CD4-positive, alpha-beta T cell treated with Interleukin-15 for 4 hours (primary cell): ENCODE data around the gene CDH20.

ENCODE experiments used
- DNase-seq: peaks from one replicate; pipeline ENCODE4 v3.0.0-alpha.2; 2020; ENCODE audit warnings: low spot score

The CDH20 gene

GRCh38 chr18:61426492-61427053, 93.3 kb downstream of the CDH20 start:
- no peak for DNase-seq

- no peak for DNase-seq
Measured at GRCh38 chr18:61428266-61428665, 95.0 kb downstream of the CDH20 start.

DNA sequence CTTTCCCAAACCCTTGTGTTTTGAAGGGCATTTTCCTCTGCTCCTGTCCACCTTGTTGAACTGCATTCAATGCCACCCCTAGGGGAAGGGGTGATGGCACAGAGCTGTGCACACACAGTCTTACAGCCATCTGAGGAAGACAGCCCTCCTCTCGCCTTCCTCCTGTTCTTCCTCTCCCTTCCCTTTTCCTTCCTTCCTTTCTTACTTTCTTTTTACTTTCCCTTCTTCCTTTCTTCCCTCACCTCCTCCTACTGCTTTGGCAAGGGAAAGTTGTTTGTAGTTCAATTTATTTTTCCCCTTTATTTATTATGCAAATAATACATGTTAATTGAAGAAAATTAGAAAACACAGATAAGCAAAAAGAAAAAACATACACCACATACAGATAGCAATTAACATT, 99.4 kb downstream of the CDH20 start:
- no peak for DNase-seq

GRCh38 chr18:61435064-61435652, 101.9 kb downstream of the CDH20 start:
- DNase-seq = no peak

GRCh38 chr18:61443081-61443725, 110.0 kb downstream of the CDH20 start:
- no peak for DNase-seq

GRCh38 chr18:61448316-61448715, 115.1 kb downstream of the CDH20 start:
- DNase-seq = no peak

DNA sequence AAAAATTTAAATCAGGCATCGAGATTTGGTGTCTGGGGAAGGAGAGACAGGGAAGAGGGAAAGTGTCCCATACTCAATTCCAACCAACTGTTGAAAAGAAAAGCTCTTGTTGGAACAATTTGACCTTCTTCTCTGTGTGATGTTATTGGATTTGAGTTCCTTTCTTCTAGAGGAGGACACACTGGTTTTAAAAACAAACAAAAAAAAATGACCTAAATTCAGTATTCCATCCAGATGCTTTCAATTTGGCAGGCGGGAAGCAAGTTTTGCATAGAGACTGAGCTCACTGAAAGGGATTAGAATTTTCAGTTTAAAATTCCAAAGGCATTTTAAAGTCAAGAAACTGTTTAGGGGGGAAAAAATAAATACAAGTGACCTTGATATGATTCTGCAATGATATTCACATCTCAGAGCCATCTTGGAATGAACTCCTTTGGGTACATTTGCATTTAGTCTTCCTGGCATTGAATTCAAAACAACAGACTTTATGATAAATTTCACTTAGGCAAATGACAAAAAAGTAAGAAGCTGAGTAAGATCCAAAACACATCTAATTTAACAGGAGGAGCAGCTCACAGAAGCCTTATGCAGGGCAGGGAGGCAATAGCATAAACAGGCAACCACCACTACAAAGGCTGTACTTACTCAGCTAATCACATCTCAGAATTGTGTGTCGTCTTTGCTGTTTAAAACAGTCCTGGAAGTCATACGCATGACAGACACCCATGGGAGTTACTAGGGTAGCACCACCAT, 126.8 kb downstream of the CDH20 start:
- no peak for DNase-seq

DNA sequence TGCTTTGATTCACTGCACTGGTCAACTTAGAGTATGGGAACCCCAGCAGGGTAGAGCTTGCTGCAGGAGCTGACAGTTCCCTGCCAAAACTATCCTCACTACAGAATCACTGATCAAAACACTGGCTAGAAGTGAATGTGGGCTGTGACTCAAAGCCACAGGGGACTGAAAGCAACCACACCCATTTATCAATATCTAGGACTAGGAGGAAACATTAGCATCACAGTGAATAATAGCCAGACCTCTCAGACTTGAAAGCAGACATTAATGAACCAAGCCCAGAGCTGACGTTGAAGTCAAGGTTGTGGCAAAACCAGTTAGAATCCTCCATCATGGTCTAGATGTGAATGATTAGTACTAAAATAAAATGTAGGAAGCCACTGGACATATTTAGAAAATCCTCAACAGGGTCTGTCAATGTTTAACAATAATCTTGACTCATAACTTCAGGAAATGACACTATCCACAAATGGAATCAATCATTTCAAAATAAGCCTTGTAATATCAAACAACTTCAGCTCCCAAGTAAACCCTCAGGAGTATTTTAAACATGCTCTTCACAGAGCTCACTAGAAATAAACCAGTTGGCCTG, 131.4 kb downstream of the CDH20 start:
- DNase-seq = no peak

DNA sequence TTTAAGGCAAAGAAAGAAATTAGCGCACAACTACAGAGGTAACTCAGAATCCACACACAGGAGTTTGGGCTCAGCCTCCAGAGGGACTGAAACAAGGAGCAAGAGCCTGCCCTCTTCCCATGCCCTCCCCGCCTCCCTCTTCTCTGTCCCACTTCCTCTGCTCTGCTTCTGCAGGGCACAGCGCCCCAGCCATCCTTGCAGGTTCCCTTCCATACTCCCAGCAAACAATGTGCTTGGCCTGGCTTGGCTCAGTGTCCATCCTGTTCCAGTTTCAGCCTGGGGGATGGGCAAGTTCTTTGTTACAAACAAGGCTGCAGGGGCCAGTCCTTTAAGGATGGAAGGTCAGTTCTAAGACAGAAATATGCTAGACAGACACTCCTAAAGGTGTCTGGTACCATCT, 133.5 kb downstream of the CDH20 start:
- no peak for DNase-seq

GRCh38 chr18:61470031-61470674, 136.9 kb downstream of the CDH20 start:
- DNase-seq = no peak

DNA sequence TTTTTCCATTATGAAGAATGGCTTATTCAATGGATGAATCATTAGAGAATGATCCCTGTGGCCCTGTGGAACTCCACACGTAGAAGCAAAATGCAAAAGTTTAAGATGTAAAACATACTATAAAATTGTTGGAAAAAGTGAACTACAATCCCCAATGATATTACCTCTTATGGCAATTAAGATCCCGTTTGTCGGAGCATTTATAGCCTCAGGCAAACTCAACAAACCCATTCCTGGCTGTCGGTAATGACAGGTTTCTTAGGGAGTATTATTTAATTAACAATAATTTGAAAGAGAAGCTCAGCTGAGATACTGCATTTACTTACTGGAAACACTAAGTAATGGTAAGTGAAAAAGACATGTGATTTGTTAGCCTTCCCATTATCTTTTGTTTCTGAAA, 138.3 kb downstream of the CDH20 start:
- no peak for DNase-seq

GRCh38 chr18:61471942-61472341, 138.7 kb downstream of the CDH20 start:
- no peak for DNase-seq

DNA sequence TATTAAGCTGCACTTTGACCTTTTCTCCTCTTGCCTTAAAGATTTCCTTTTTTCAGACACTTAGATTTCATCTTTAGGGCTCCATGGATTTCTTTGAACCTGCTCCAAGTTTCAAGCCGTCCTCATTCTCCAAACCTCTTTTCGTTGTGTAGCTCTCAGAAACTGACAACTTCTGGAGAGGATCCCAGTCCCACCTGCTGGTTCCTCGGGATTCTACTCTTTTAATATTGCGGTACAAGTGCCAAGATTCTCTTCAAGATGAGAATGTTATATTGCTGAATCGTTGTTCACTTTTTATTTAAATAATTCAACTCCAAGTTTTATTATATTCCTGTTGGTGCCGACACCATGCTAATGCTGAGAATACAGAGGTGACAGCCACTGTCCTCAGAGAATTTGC, 141.1 kb downstream of the CDH20 start:
- DNase-seq = no peak

- DNase-seq = no peak
Measured at GRCh38 chr18:61474918-61475317, 141.7 kb downstream of the CDH20 start.

DNA sequence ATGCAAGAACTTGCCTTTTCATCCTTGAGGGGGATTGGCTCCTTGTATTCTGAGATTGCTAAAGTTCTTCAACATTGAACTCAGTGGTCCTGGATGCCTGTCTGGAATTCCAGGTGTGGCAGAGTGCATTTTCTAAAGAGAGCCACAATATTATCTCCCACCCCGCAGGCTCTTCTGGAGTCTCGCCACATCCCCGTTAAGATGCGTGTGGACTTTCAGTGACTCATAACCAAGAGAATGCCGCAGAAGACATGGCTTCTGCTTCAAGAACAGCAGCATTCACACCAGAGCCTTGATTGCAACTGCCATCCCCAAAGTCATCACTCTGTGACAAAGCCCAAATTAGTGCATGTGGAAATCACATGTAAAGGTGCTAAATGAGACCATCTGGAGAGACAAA, 142.7 kb downstream of the CDH20 start:
- no peak for DNase-seq

- no peak for DNase-seq
Measured at GRCh38 chr18:61489334-61489733, 156.1 kb downstream of the CDH20 start.

DNA sequence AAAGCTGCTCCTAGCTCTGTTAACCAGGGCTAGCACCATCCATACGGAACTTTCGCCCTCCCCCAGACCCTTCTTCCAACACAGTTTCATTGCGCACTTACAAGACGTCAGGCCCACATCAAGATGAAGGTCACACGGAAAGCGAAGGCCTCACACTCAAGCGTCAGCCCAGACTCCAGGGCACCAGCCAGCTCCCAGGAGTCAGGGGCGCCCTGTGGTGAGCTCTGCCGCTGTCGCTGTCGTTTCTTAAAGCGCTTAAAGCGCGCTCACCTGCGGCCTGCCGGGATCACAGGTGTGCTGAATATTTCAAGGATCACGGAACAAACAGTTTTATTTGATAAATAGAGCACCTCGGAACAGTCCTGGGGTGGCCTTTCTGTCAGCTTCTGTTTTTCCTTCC, 163.1 kb downstream of the CDH20 start:
- DNase-seq = no peak

DNA sequence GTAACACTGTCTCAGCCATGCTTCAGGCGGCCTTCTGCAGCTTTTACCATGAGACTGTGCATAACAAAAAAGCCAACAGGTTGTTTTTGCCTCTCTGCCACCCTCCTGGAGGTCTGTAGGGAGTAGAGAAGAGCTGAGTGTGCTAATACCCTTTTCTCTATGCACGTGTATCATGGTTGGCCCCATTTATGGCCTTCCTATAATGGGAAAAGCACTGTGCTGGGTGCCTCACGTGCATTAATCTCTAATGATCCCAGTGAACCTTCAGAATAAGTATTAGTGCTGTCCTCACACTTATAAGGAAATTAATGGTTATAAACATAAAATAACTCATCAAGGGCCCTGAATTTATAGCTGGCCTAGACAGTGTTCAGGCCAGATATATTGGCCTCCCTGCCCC, 164.2 kb downstream of the CDH20 start:
- no peak for DNase-seq

- no peak for DNase-seq
Measured at GRCh38 chr18:61502472-61502871, 169.2 kb downstream of the CDH20 start.

GRCh38 chr18:61503688-61504087, 170.5 kb downstream of the CDH20 start:
- no peak for DNase-seq

GRCh38 chr18:61528961-61529360, 195.7 kb downstream of the CDH20 start:
- DNase-seq = no peak

DNA sequence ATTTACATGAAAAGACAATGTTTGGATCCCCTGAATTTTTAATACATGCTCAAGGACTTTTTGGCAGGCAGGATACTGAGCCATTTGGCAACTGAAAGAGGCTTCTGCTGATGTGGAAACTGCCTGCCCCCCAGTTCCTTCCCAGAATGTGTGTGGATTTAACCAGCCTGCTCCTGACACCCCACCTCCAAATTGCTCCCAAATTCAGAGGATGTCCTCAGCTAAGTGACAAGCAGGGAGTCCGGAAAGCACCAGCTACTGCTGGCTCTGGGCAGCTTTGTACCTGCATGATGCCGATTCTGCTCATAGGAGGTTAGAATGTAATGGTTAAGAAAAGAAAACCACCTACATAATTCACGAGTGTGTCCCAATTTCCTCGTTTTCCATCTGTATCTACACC, 197.5 kb downstream of the CDH20 start:
- no peak for DNase-seq
